Stimulated activated CD8-positive, alpha-beta memory T cell treated with anti-CD3 and anti-CD28 coated beads, Interleukin-15, amount 100 ng/mL, for 1 hour (primary cell): ENCODE results near the gene SAFB2.

Experiments used
- DNase-seq: peaks from one replicate; pipeline ENCODE4 v3.0.0-alpha.2; 2020; ENCODE audit warnings: low read depth

SAFB2 gene

DNA sequence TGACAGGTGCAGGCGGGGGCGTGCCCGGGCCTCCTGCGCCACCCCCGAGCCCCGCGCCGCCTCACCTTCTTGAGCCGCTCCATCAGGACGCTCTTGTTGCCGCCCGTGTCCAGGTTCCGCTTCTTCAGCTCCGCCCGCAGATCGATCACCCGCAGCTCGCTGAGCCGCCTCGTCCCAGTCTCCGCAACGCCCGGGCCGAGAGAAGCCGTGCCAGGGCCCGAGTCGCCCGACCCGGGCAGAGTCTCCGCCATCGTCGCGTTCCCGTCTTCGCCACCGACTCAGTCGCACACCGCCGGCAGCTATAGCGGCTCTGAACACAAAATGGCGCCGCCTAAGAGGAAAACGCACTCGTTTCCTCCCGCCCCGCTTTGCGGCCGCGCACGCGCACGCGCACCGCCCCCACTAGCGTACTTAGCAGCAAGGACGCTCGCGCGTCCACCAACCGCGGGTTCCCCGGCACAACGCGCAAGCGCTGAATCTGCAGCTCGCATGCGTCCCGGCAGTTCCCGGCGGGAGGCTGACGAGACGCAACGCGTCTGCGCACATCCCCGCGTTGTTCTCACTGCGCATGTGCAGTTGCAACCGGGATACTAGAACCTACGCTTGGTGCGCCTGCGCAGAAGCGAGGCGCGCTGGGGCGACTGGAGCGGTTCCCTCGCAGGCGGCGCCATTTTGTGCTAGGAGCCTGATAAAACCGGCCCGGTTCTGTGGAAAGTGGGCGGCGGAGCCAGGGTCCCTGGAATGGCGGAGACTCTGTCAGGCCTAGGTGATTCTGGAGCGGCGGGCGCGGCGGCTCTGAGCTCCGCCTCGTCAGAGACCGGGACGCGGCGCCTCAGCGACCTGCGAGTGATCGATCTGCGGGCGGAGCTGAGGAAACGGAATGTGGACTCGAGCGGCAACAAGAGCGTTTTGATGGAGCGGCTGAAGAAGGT, at the start of gene SAFB2, which contains the start of gene SAFB:
TSS of gene SAFB2 (minus strand) at position 312 of the 932 bp plus-strand sequence. CDS start at position 251, 61 bp downstream.
TSS of gene SAFB (plus strand) at position 619 of the 932 bp plus-strand sequence. CDS start at position 742, 123 bp downstream.
- peak; percentile 99 for DNase-seq

DNA sequence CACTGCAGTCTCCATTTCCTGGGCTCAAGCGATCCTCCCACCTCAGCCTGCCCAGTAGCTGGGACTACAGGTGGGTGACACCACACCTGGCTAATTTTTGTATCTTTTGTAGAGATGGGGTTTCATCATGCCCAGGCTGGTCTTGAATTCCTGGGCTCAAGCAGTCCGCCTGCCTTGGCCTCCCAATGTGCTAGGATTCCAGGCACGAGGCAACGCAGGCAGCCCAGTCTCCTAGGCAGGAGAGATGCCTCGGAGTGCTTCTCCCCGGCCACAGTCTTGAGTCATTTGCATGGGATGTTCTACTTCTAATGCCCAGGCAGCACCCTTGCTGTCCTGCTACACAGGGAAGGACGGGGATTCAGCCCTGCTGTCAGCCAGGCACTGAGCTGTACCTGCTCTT, 49.0 kb upstream of the SAFB2 start:
- no peak for DNase-seq

DNA sequence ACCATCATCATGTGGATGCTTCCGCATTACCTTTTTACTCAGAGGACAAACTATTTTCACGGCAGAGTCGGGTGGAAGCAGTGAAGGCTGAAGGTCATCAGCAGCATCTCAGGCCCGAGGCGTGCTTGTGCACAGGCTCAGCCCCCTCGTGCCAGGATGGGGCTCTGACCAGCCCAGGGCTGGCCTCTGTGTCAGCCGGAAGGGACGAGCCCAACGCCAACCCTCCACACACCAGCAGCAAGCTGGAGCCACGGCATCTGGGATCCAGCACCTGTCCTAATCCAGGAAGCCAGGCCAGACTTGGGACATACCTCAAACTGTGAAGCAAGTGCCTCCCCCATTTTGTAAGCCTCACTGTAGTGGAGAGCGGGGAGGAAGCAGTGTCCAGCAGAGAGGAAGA, 46.6 kb upstream of the SAFB2 start:
- DNase-seq = no peak

DNA sequence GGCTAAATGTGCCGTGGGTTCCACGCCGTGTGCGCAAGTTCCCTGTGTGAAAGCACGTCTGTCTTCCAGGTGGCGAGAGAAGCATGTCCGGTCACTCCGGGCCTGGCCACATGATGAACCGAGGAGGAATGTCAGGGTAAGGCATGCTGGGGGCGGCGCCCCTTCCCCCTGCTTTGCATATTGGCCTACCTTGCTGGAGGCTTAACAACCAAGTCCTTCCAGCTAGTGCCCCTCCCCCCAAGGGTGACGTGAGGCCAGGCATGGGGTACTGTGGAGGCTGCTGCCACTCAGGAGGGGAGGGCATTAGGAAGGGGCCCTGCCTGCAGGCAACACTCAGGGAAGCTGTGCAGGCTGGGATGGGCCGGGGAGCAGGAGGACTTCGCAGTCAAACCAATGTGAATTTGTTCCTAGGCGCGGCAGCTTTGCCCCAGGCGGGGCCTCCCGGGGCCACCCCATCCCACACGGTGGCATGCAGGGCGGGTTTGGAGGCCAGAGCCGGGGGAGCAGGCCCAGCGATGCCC, 45.2 kb upstream of the SAFB2 start:
- DNase-seq = no peak

DNA sequence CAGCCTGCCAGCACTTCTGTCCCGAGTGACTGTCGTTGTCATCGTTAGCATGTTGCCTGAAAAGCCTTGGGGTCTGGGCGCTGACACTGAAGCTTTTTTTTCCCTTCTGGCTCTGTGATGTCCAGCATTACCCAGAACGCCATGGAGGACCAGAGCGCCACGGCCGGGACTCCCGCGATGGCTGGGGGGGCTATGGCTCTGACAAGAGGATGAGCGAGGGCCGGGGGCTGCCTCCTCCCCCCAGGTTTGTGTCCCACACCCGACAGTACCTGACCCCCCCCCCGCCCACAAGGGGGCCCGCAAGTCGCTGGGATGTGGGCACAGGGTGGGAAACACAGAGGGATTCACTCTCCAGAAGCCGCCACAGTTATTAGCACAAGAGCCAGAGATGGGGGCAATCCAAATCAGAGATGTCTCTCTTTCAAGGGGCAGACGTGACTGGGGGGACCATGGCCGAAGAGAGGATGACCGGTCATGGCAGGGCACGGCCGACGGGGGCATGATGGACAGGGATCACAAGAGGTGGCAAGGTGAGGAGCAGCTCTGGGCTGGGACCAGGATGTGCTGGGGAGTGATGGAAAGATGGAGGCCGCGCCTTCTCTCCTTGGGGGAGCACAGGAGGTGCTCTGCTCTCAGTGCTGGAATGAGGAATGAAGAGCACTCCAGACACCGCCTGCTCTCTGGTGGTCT, 44.5 kb upstream of the SAFB2 start:
- DNase-seq = no peak

DNA sequence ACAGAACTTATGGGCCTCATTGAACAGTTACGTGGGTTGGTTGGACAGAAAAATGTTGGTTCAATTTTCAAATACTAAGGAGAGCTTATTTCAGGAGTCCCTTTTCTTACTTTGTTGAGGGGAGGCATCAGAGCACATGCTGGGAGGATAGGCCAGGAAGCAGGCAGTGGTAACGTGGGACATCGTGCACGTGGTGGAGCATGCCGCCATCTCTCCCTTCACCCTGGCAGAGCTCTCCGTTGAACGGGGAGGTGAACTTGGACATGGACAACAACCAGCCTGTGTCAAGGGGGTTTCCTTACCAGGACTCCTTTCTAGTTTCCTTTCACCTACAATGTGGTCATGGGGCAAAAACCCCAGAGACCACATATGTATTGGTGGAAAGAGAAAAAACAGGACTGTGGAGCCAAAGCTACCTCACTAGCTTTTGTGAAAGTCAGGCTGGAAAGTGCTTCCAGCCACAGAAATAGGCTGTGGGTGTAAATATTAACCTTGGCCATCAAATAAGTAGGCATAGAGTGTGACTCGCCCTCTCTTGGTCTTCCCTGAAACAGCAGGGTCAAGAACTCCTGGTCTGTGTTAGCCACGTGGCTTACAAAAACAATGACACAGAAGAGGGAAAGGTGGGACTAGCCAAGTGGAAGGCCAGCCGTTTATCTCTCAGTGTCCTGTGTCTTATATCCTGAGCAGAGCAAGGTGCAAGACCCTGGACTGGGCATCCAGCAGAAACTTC, 43.4 kb upstream of the SAFB2 start:
- DNase-seq = no peak

DNA sequence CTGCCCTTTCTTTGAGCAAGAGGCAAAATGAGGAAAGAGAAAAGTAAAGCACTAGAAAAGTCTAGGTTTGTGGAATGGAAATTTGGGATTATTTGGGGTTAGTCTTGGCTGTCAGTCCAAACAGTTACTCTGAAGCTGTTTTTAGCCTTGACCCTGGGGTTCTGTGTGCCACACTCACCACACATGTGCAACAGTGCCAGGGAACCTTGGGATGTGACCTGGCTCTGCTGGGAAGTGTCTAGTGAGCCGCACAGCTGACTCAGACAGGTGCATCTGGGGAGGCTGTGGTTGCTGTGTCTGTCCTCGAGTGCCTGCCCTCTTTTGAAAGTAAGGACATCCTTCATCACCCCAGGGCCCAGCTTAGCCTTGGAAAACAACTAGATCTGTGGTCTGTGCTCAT, 41.9 kb upstream of the SAFB2 start:
- DNase-seq = no peak

DNA sequence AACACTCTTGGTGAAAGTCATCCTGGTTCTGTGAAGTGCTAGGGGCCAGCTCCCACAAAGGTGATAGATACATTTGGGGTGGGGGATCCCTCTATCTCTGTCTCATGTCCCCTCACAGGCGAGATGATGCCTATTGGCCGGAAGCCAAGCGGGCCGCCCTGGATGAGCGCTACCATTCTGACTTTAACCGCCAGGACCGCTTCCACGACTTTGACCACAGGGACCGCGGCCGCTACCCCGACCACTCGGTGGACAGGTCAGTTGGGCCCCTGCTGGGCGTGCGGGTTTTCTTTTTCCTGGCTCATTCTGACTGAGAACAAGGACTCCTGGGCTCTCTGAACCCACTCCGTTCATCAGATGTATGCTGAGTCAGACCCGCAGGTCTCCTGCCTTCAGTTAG, 41.3 kb upstream of the SAFB2 start:
- no peak for DNase-seq

DNA sequence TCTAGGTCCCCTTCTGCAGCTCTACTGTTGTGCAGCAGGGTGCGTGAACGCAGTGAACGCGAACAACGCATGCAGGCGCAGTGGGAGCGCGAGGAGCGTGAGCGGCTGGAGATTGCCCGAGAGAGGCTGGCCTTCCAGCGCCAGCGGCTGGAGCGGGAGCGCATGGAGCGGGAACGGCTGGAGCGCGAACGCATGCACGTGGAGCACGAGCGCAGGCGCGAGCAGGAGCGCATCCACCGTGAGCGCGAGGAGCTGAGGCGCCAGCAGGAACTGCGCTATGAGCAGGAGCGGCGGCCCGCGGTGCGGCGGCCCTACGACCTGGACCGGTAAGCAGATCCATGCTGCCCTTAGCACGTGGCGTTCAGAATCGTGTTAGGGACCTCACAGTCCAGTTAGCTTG, 38.9 kb upstream of the SAFB2 start:
- no peak for DNase-seq

DNA sequence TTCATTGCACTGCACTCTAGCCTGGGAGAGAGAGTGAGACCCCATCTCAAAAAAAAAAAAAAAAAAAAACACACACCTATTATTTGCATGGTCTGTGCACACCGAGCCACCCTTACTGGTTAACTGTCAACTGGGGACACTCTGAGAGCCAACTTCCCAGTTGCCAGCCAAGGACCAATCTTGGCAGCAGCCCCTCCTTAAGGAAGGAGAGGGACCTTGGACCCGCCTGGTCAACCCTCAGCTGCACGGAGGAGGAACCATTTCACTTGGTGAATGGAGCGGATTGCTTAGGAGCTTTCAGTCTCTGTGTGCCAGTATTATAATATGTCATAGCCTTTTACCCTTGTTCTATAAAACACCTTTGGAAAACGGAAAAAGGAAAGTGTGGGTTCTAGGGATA, 32.8 kb upstream of the SAFB2 start:
- DNase-seq = no peak

DNA sequence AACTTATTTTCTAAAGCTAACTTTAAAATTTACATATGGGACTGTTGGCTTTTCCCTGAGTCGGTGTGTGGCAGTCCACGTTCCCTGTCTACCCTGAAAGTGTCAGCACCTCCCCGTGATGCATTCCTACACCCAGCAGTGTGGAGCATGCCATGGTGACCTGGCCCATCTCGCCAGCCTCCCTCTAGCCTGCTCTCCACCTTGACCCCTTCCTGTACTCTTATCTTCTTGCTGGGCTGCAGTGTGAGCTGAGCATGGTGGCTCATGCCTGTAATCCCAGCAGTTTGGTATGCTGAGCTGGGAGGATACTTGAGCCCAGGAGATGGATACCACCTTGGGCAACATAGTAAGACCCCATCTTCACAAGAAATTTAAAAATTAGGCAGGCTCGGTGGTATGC, 32.4 kb upstream of the SAFB2 start:
- DNase-seq = no peak

DNA sequence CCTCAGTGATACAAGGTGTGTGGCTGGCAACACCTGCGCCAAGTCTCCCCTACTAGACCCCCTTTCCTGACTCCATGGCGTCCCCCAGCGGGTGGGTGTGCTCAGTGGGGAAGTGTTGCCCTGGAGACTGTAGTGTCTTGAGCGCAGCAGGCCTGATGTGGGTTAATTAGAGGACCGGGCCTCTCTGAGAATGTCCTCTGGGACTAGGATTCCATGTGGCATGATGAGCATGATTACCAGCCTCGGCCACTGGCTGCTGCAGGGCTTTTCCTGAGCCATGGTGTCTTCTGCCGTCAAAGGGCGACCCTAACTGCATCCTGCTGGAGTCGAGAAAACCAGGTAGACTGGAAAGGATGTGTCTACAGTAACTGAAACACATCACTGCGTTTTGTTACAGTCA, 29.7 kb upstream of the SAFB2 start:
- no peak for DNase-seq

DNA sequence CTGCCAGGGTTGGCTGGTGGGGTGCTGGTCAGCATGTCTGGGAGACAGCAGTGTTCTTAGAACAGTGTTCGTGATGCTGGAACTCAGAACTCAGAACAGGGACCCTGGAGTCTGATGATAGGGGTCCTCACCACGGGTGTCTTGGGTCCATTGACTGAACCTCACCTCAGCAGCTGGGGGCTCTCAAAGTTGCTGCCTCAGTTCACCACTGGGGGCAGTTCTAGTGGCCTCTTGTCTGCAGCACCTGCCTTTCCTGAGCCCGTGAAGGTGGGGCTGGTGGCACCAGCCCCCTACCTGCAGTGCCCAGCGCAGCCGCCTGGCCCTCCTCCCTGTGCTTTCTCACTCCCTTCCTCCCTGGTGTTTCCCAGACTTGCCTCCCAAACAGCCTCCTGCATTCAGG, 28.8 kb upstream of the SAFB2 start:
- no peak for DNase-seq

DNA sequence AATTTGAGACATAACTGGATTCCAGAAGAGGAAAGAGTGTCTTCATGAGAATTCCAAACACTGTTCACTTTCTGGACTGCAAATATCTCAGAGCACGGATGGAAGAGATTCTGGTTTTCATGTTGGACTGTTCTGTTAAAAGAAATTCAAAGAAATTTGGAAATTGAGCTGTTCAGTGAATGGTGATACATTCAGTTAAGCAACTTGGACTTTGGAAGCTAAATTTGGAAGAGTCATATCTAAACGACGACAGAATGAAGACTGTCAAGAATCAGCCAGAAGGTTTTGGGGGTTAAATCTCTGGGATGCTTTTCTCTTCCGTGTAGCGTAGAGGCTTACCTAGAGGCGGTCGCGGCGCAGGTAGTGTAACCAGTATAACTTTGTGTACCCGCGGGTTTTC, 25.9 kb upstream of the SAFB2 start:
- DNase-seq = no peak

DNA sequence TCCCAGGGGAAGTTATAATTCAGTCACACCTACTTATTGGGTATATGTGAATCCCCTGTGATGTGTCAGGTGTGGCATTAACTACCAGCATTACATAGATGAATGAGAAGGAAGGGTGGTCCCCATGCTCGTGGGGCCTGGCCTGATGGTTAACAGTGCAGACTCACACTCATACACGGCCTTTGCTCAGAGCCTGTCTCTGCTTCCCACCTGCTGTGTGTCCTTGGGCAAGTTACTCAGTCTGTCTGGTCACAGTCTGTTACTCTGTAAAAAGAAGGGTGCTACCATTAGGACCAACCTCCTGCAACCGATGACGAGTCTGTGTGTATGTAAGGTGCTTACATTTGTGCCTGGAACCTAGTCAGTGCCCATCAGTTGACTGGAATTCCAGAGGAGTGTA, 24.1 kb upstream of the SAFB2 start:
- no peak for DNase-seq

DNA sequence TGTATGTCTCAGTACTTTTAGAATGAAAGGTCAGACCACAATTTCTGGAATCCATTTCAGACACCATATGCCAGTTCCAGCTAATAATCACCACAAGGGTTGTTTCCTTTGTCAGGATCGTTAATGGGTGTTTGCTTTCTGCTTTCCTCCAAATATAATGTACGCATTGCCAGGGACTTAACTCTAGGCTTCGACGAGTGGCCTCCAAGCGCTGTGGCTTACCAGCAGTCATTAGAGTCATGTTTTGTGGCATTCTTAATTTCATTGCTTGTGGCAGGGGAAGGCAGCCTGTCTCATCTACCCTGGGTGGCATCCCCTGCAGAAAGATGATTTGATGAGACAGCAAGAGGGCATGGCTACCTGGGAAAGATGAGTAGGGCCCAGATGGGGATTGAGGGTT, 22.8 kb upstream of the SAFB2 start:
- DNase-seq = no peak

DNA sequence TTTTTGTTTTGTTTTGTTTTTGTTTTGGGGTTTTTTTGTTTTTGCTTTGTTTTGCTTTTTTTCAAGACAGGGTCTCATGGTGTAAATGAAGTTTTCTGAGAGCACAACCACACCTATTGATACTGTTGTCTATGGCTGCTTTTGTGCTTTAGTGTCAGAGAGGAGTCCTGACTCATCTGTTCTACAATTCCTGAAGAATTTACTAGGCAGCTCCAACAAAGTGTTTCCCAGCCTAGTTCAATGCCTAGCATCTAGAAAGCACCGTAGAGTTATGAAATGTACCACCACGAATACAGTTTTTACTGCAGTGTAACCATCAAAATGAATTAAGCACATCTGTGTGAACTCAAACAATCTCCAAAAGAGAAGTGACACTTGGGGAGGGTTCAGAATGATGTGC, 21.5 kb upstream of the SAFB2 start:
- DNase-seq = no peak

DNA sequence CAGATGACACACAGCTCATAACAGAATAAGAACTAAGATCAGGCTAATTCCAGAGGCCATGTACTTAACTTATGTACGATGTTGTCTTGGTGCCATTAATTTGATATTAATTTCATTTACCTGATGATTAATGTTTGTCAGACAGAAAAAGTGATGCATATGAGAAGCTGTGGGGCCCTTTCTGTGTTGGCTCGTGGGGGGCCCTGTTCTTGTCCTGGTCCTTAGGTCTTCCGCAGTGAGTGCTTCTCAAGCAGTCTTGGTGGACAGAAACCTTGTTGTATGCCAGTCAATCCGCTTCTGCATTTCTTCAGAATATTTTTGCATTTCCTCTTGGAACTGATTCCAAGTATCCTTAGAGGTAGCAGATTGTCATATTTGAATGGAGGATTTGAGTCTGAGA, 20.5 kb upstream of the SAFB2 start:
- no peak for DNase-seq

DNA sequence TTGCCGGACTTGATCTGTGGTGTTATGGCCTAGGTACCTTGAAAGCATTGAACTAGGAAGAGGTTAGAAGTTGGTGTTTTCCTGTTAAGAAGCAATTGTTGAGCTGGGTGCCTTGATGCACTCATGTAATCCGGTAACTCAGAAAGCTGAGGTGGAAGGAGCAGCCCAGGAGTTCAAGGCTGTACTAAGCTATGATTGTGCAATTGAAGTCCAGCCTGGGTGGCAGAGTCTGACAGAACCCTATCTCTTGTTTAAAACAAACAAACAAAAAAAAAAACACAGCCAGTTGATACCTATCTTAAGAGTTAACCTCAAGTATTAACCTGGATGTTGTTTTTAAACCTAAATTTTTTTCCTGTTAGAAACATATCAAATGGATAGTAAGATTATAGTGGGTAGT, 19.6 kb upstream of the SAFB2 start:
- no peak for DNase-seq

DNA sequence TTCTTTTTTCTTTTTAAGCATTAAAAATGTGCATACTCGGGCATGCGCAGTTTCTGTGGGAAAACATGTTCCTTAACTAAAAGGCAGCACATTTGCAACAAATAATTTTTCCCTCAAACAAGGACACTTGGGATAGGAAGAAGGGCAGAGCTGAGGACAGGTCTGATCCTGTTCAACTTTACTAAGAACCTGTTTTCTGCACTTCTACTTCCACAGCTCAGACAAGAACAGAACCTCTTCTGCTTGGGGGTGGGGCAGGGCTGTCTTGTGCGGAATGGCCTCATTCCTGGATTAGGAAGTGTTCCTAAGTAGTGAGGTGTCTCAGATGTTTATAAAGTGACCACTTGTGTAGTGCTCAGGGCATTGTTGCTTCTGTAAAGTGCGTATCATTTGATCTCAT, 18.6 kb upstream of the SAFB2 start:
- DNase-seq = no peak

DNA sequence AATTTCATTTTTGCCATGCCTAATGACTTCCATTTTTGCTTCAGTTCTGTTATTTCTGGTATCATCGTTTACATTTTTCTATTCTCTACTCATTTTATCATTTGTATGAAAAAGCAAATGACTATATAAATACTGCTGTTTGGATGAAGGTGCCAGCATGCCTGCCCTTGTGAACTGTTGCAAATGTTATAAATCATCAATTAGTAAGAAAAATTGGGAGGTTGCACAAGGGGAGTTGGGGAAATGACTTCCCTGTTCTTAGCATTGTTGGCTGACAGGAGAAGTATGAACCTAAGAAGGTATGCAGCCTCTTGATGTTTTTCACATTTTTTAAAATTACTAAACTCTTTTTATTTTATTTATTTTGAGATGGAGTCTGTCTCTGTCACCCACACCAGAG, 15.4 kb upstream of the SAFB2 start:
- DNase-seq = no peak

DNA sequence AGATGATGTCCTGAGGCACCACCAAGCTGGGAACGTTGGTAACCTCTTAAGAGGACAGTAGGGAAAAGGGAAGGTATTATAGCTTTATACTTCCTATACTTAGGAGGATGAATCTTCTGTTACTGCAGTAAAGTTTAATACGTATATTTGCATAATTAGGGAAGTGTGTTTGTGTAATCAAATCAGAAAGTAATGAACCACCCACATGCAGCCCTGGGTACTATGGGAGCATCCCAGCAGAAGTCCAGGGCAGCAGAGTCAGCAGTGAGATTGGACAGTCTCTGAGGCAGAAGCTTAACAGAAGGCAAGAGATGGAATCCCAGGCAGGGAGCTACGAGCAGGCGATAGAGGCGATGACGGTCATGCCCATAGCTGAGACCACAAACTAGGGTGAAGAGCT, 12.9 kb upstream of the SAFB2 start:
- DNase-seq = no peak

DNA sequence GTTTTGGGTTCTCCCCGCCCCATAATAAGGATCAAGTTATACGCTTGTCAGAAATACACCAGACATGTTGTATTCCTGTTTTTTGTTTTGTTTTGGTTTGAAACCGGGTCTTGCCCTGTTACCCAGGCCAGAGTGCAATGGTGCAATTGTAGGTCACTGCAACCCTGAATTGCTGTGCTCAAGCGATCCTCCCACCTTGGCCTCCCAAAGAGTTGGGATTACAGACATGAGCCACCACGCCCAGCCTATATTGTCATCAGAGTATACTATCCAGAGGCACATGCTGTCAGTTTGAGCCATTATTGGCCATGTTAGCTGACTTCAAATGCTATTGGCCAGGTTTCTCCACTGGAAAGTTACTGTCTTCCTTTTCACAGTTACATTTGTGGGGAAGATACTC, 10.1 kb upstream of the SAFB2 start:
- no peak for DNase-seq
